Chondrocyte (in vitro differentiated cells): ENCODE data around the gene TET2. TPM values are rescaled to one million over a fixed set of nuclear protein-coding genes. Genes with fewer than 3 reads are reported as not detected.
A peak's percentile ranks its signal among the peaks of the same experiment; 100 is the strongest.

Experiments
- DNase-seq: peaks from one replicate; pipeline ENCODE4 v3.0.0; 2021; ENCODE audit warnings: mixed read lengths, low spot score
- H3K27ac Mint-ChIP-seq: one replicate; pipeline ENCODE4 v1.8.0; 2021; ENCODE audit warnings: mild to moderate bottlenecking, moderate library complexity, mixed read lengths; ENCODE audit not compliant: unreplicated experiment
- H3K27me3 Mint-ChIP-seq: 2 replicates; pipeline ENCODE4 v1.8.0; 2021; ENCODE audit warnings: low read depth, mixed read lengths
- H3K36me3 Mint-ChIP-seq: 2 replicates; pipeline ENCODE4 v1.8.0; 2021; ENCODE audit warnings: low read depth, mixed read lengths
- H3K4me1 Mint-ChIP-seq: 2 replicates; pipeline ENCODE4 v1.8.0; 2021; ENCODE audit warnings: low read depth, mild to moderate bottlenecking, mixed read lengths
- H3K4me3 Mint-ChIP-seq: one replicate; pipeline ENCODE4 v1.8.0; 2021; ENCODE audit warnings: mild to moderate bottlenecking, moderate library complexity, mixed read lengths; ENCODE audit not compliant: unreplicated experiment
- H3K9me3 Mint-ChIP-seq: 2 replicates; pipeline ENCODE4 v1.8.0; 2021; ENCODE audit warnings: low read depth, mixed read lengths
- CTCF ChIP-seq: fragments of 200-600 bp; sonication (generic); IDR thresholded peaks from 2 replicates; pipeline ENCODE4 v1.5.0; 2021; ENCODE audit warnings: antibody characterized with exemption, mild to moderate bottlenecking, moderate library complexity
- total RNA-seq: library from RNA; stranded (reverse); gene quantifications from 3 replicates; pipeline ENCODE4 v1.2.1, GENCODE V29; 2021

The TET2 gene
- total RNA-seq, 1 donor from 2014 or later = 19.6 TPM

GRCh38 chr4:105166066-105166465 is 19.4 kb downstream of the TET2 start:
- no peak for DNase-seq
- H3K4me1 Mint-ChIP-seq = peaks cover 15% of the 10 kb centered on the region
- H3K27me3 Mint-ChIP-seq = no peaks in the 10 kb centered on the region
- no peak overlapping the region for H3K4me3 Mint-ChIP-seq
- no peak for TF ChIP-seq CTCF
- peaks cover 3% of the 10 kb centered on the region for H3K36me3 Mint-ChIP-seq
- H3K27ac Mint-ChIP-seq = no peak overlapping the region
- H3K9me3 Mint-ChIP-seq = no peaks in the 10 kb centered on the region

- H3K27me3 Mint-ChIP-seq = no peaks in the 10 kb centered on the region
- H3K27ac Mint-ChIP-seq = peak overlapping the region; percentile 64
- H3K36me3 Mint-ChIP-seq = peaks cover 8% of the 10 kb centered on the region
- H3K4me1 Mint-ChIP-seq = peaks cover 32% of the 10 kb centered on the region
- H3K9me3 Mint-ChIP-seq = peaks cover 7% of the 10 kb centered on the region
- no peak overlapping the region for H3K4me3 Mint-ChIP-seq
- TF ChIP-seq CTCF = no peak
- DNase-seq = no peak
Observed at GRCh38 chr4:105170711-105171110, 24.0 kb downstream of the TET2 start.

GRCh38 chr4:105171912-105172311 is 25.2 kb downstream of the TET2 start:
- no peak for TF ChIP-seq CTCF
- no peak overlapping the region for H3K4me3 Mint-ChIP-seq

GRCh38 chr4:105174098-105174497 is 27.4 kb downstream of the TET2 start:
- TF ChIP-seq CTCF = no peak
- Mint-ChIP-seq H3K4me1 (peaks cover 34% of the 10 kb centered on the region), H3K9me3 (peaks cover 12% of the 10 kb centered on the region), H3K36me3 (peaks cover 17% of the 10 kb centered on the region), H3K27ac (no peak overlapping the region), H3K27me3 (no peaks in the 10 kb centered on the region), H3K4me3 (no peak overlapping the region)
- no peak for DNase-seq

More at GRCh38 chr4:105171912-105172311, 25.2 kb downstream of the TET2 start:
- H3K27me3 Mint-ChIP-seq = no peaks in the 10 kb centered on the region
- H3K4me1 Mint-ChIP-seq = peaks cover 37% of the 10 kb centered on the region
- DNase-seq = no peak
- no peak overlapping the region for H3K27ac Mint-ChIP-seq
- H3K36me3 Mint-ChIP-seq = peaks cover 13% of the 10 kb centered on the region
- H3K9me3 Mint-ChIP-seq = peaks cover 7% of the 10 kb centered on the region

GRCh38 chr4:105179539-105180401 is 33.1 kb downstream of the TET2 start:
- Mint-ChIP-seq H3K4me1 (peaks cover 29% of the 10 kb centered on the region), H3K27me3 (no peaks in the 10 kb centered on the region), H3K36me3 (peaks cover 14% of the 10 kb centered on the region), H3K27ac (no peak overlapping the region), H3K4me3 (no peak overlapping the region), H3K9me3 (peaks cover 12% of the 10 kb centered on the region)
- no peak for DNase-seq
- no peak for TF ChIP-seq CTCF
